Endodermal cell (in vitro differentiated cells): Measurements from ENCODE around the gene S100A3. TPM values are rescaled to one million over a fixed set of nuclear protein-coding genes. Genes with fewer than 3 reads are reported as not detected.

Experiments
- DNase-seq: peaks from one replicate; pipeline ENCODE4 v3.0.0-alpha.2; 2017
- H3K27ac ChIP-seq: 2 replicates; pipeline ENCODE4 v1.5.1; 2013; ENCODE audit warnings: mild to moderate bottlenecking, low read depth, low read length, moderate library complexity
- H3K27me3 ChIP-seq: 2 replicates; pipeline ENCODE4 v1.6.1; 2013; ENCODE audit warnings: mild to moderate bottlenecking, low read length, moderate library complexity; ENCODE audit not compliant: insufficient read depth, control insufficient read depth, poor library complexity, severe bottlenecking
- H3K36me3 ChIP-seq: 2 replicates; pipeline ENCODE4 v1.7.0; 2013; ENCODE audit warnings: mild to moderate bottlenecking, low read length, moderate library complexity; ENCODE audit not compliant: control insufficient read depth, insufficient read depth
- H3K4me1 ChIP-seq: one replicate; pipeline ENCODE4 v1.7.0; 2013; ENCODE audit warnings: low read length; ENCODE audit not compliant: control insufficient read depth, insufficient read depth
- H3K4me3 ChIP-seq: 2 replicates; pipeline ENCODE4 v1.5.1; 2013; ENCODE audit warnings: mild to moderate bottlenecking, low read length, moderate library complexity
- H3K9ac ChIP-seq: 2 replicates; pipeline ENCODE4 v1.6.1; 2013; ENCODE audit warnings: mild to moderate bottlenecking, low read length, moderate library complexity; ENCODE audit not compliant: poor library complexity, severe bottlenecking; ENCODE audit errors: extremely low read depth
- H3K9me3 ChIP-seq: 2 replicates; pipeline ENCODE4 v1.6.1; 2013; ENCODE audit warnings: mild to moderate bottlenecking, low read length, moderate library complexity; ENCODE audit not compliant: control insufficient read depth
- H3K27ac Mint-ChIP-seq: 2 replicates; pipeline ENCODE4 v1.8.0; 2020; ENCODE audit warnings: mixed read lengths
- H3K27me3 Mint-ChIP-seq: 2 replicates; pipeline ENCODE4 v1.8.0; 2021; ENCODE audit warnings: mild to moderate bottlenecking, mixed read lengths; ENCODE audit not compliant: insufficient read depth
- H3K36me3 Mint-ChIP-seq: 2 replicates; pipeline ENCODE4 v1.8.0; 2020; ENCODE audit warnings: low read depth, mixed read lengths
- H3K4me1 Mint-ChIP-seq: 2 replicates; pipeline ENCODE4 v1.8.0; 2020; ENCODE audit warnings: mixed read lengths
- H3K4me3 Mint-ChIP-seq: 2 replicates; pipeline ENCODE4 v1.8.0; 2020; ENCODE audit warnings: mild to moderate bottlenecking, moderate library complexity, mixed read lengths
- H3K9me3 Mint-ChIP-seq: 2 replicates; pipeline ENCODE4 v1.8.0; 2020; ENCODE audit warnings: mild to moderate bottlenecking, mixed read lengths
- WGBS, 2 experiments: methylation state at CpG; one replicate each; pipeline versions ENCODE4 v1.1.5 to v1.1.7; 2013; ENCODE audit warnings: missing lambda C conversion rate in 2 of 2, mixed read lengths in 1 of 2; ENCODE audit not compliant: insufficient coverage in 1 of 2, insufficient read length in 1 of 2; 5-methylcytosine and 5-hydroxymethylcytosine counted together
- total RNA-seq, 2 donors: library from RNA; stranded (reverse); fragmentation: NEBNext Ultra II Directional in 1 of 2; extraction: Animal tissue kit (Norgen Biotek cat#: 25700) in 1 of 2; gene quantifications; 2 replicates in 1 of 2; 3 replicates in 1 of 2; pipeline ENCODE4 v1.2.1, GENCODE V29; 2021
- TF ChIP-seq, protein P1 (sequence below): fragments of 200-600 bp; sonication (generic); conservative IDR thresholded peaks from 2 replicates; pipeline ENCODE4 v1.5.0; 2021; ENCODE audit warnings: antibody characterized with exemption, mild to moderate bottlenecking

The S100A3 gene
- total RNA-seq, 2 donors from 2014 or later = not detected

DNA sequence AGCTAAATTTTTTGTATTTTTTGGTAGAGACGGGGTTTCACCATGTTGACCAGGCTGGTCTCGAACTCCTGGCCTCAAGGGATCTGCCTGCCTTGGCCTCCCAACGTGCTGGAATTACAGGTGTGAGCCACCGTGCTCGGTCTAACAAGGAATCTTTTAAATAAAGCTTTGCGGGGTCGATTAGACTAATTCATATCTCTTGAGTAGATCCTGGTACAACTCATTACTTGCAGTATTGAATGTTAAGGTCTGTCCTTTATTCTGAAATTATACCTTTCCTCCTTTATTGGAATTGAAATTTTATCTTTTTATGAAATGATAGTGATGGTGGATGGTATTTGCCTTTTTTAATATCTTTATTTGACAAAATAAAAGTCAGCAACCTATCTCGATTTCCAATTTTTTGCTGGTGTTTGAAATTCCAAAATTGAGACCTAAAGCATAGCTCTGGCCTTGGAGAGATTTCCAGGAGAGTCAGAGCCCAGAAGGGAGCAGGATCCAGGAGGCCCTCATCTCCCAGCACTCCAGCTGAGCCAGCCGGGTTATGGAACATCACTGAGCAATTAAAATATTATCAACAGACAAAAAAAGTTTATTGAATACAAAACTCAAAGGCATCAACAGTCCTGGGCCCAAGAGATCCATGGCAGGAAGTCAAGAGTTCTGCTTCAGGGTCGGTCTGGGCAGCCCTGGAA is 11.9 kb upstream of the S100A3 start:
- Mint-ChIP-seq H3K27me3 (no peaks in the 10 kb centered on the region), H3K27ac (no peak overlapping the region), H3K36me3 (no peaks in the 10 kb centered on the region), H3K9me3 (no peaks in the 10 kb centered on the region), H3K4me3 (no peak overlapping the region), H3K4me1 (peaks cover 4% of the 10 kb centered on the region)
- Histone ChIP-seq H3K4me3 (no peak overlapping the region), H3K9me3 (no peaks in the 10 kb centered on the region), H3K27ac (no peak overlapping the region), H3K9ac (no peak overlapping the region), H3K27me3 (no peaks in the 10 kb centered on the region), H3K4me1 (no peaks in the 10 kb centered on the region), H3K36me3 (no peaks in the 10 kb centered on the region)
- TF ChIP-seq, protein P1, sequence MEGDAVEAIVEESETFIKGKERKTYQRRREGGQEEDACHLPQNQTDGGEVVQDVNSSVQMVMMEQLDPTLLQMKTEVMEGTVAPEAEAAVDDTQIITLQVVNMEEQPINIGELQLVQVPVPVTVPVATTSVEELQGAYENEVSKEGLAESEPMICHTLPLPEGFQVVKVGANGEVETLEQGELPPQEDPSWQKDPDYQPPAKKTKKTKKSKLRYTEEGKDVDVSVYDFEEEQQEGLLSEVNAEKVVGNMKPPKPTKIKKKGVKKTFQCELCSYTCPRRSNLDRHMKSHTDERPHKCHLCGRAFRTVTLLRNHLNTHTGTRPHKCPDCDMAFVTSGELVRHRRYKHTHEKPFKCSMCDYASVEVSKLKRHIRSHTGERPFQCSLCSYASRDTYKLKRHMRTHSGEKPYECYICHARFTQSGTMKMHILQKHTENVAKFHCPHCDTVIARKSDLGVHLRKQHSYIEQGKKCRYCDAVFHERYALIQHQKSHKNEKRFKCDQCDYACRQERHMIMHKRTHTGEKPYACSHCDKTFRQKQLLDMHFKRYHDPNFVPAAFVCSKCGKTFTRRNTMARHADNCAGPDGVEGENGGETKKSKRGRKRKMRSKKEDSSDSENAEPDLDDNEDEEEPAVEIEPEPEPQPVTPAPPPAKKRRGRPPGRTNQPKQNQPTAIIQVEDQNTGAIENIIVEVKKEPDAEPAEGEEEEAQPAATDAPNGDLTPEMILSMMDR = no peak
- 90 to 91% methylated on average over 8 to 10 of the region's 10 CpGs for WGBS, 2 experiments
- DNase-seq = no peak

DNA sequence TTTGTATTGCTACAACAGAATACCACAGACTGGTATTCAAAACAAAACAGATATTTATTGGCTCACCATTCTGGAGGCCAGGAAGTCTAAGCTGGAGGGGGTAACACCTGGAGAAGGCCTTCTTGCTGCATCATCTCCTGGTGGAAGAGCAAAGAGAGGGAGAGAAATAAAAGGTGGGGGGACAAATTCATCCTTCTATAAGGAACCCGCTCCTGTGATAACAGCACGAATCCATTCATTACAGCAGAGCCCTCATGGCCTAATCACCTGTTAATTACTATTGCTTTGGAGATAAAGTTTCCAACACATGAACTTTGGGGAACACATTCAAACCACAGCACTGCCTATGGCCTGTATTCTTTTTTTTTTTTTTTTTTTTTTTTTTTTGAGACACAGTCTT is 11.2 kb upstream of the S100A3 start:
- no peaks in the 10 kb centered on the region for H3K36me3 ChIP-seq
- TF ChIP-seq, protein P1 = no peak
- H3K27ac ChIP-seq = no peak overlapping the region
- no peaks in the 10 kb centered on the region for H3K27me3 ChIP-seq
- H3K4me3 Mint-ChIP-seq = no peak overlapping the region
- H3K4me3 ChIP-seq = no peak overlapping the region
- H3K36me3 Mint-ChIP-seq = no peaks in the 10 kb centered on the region
- no peaks in the 10 kb centered on the region for H3K9me3 Mint-ChIP-seq
- H3K9ac ChIP-seq = no peak overlapping the region
- H3K27me3 Mint-ChIP-seq = no peaks in the 10 kb centered on the region
- H3K9me3 ChIP-seq = no peaks in the 10 kb centered on the region
- H3K27ac Mint-ChIP-seq = no peak overlapping the region
- no peak for DNase-seq
- peaks cover under 1% of the 10 kb centered on the region for H3K4me1 Mint-ChIP-seq
- 90 to 92% methylated on average over 2 of the region's 2 CpGs for WGBS, 2 experiments
- H3K4me1 ChIP-seq = no peaks in the 10 kb centered on the region

DNA sequence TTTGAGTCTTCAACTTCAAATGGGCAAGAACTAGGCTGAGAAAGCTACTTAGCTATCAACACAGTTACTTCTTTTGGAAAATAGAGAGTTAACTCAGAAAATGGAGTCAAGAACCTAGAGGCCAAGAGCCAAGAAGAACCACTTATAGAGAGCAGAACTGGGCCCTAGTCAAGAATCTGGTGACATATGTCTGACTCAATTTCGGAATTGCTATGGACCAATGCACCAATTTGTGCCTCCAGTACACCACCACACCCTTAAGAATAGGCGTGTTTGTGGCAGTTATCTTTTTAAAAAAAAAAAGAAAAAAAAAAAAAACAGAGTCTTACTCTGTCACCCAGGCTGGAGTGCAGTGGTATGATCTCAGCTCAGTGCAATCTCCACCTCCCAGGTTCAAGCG is 8.8 kb upstream of the S100A3 start:
- no peak overlapping the region for H3K9ac ChIP-seq
- DNase-seq = no peak
- H3K4me1 ChIP-seq = no peaks in the 10 kb centered on the region
- no peaks in the 10 kb centered on the region for H3K27me3 Mint-ChIP-seq
- no peaks in the 10 kb centered on the region for H3K9me3 Mint-ChIP-seq
- no peak overlapping the region for H3K27ac Mint-ChIP-seq
- no peaks in the 10 kb centered on the region for H3K36me3 Mint-ChIP-seq
- no peaks in the 10 kb centered on the region for H3K27me3 ChIP-seq
- H3K36me3 ChIP-seq = no peaks in the 10 kb centered on the region
- no peaks in the 10 kb centered on the region for H3K9me3 ChIP-seq
- no peak overlapping the region for H3K4me3 ChIP-seq
- H3K27ac ChIP-seq = no peak overlapping the region
- H3K4me3 Mint-ChIP-seq = no peak overlapping the region
- H3K4me1 Mint-ChIP-seq = no peaks in the 10 kb centered on the region
- TF ChIP-seq, protein P1 = no peak
- WGBS, 2 experiments = 95 to 100% methylated on average over 1 to 2 of the region's 3 CpGs
